HCT116 (cell line): Measurements from ENCODE around the gene PARP6. TPM values are rescaled to one million over a fixed set of nuclear protein-coding genes. Genes with fewer than 3 reads are reported as not detected.

Experiments used
- ATAC-seq: fragments of 200-7000 bp; cut with Tn5 transposase; 2 replicates; pipeline ENCODE4 v1.9.1; 2020; ENCODE audit warnings: mild to moderate bottlenecking, moderate library complexity
- BruUV-seq: library from RNA; stranded (reverse); fragments of 400-500 nt; replicated peaks from 2 replicates; lab custom pipeline; 2021; lab: Mats Ljungman, UMichigan
- CTCF ChIA-PET: fragments of 300-600 bp; sonication (Branson Sonifier 250); formaldehyde crosslinking; loops from one replicate; lab custom pipeline; 2021; ENCODE audit warnings: antibody characterized with exemption; lab: Charles Lee
- POLR2A ChIA-PET: fragments of 300-600, 350-600 bp; sonication (Branson Sonifier 250); formaldehyde crosslinking; loops from one replicate; lab custom pipeline; 2021; ENCODE audit warnings: antibody characterized with exemption; lab: Charles Lee
- RAD21 ChIA-PET, 2 experiments: fragments of 300-600 bp; sonication (Branson Sonifier 250); formaldehyde crosslinking; loops; one replicate each; lab custom pipeline; 2023; ENCODE audit warnings: low total read pairs in 2 of 2; ENCODE audit not compliant: uncharacterized antibody in 2 of 2, unreplicated experiment in 2 of 2, low non-redundant PET in 1 of 2; lab: Charles Lee
- DNase-seq: peaks from one replicate; pipeline ENCODE4 v3.0.0-alpha.2; 2010; ENCODE audit warnings: low read depth, low spot score
- H2AFZ ChIP-seq: fragments of 200-600 bp; shearing (Covaris generic), sonication (generic); 2 replicates; pipeline ENCODE4 v1.6.1; 2017; ENCODE audit warnings: low read depth, mixed run types, mixed read lengths, antibody characterized with exemption, low read length; ENCODE audit not compliant: poor library complexity, severe bottlenecking
- H3K27ac ChIP-seq: 2 replicates; pipeline ENCODE4 v1.5.1; 2012; ENCODE audit warnings: low read depth, low read length
- H3K27me3 ChIP-seq: fragments of 200-600 bp; sonication (generic); 2 replicates; pipeline ENCODE4 v1.6.1; 2016; ENCODE audit warnings: mixed run types, low read length, mixed read lengths; ENCODE audit not compliant: insufficient read depth
- H3K36me3 ChIP-seq, 2 experiments: fragments of 200-500 bp in 1 of 2; fragments of 200-600 bp in 1 of 2; sonication (Bioruptor generic) in 1 of 2; sonication (generic) in 1 of 2; 2 replicates each; pipeline versions ENCODE4 v1.5.1 to v1.6.1; 2014 to 2016; ENCODE audit warnings: low read length in 2 of 2, inconsistent platforms in 1 of 2, mixed read lengths in 1 of 2, mixed run types in 1 of 2; ENCODE audit not compliant: insufficient read depth in 2 of 2, control insufficient read depth in 1 of 2
- H3K4me1 ChIP-seq, 2 experiments: fragments of 200-600 bp in 1 of 2; sonication (generic) in 1 of 2; 2 replicates each; pipeline versions ENCODE4 v1.5.1 to v1.6.1; 2012 to 2017; ENCODE audit warnings: low read length in 2 of 2, inconsistent platforms in 1 of 2, mild to moderate bottlenecking in 1 of 2, mixed read lengths in 1 of 2, mixed run types in 1 of 2, moderate library complexity in 1 of 2; ENCODE audit not compliant: insufficient read depth in 2 of 2, control insufficient read depth in 1 of 2
- H3K4me2 ChIP-seq: fragments of 200-600 bp; sonication (generic); 2 replicates; pipeline ENCODE4 v1.6.1; 2017; ENCODE audit warnings: mixed run types, low read length, mixed read lengths
- H3K4me3 ChIP-seq, 2 experiments: fragments of 200-600 bp in 1 of 2; sonication (generic) in 1 of 2; replicated peaks in 1 of 2; 2 replicates each; pipeline ENCODE4 v1.5.1; 2011 to 2016; ENCODE audit warnings: low read length in 2 of 2, control low read depth in 1 of 2, low read depth in 1 of 2, mild to moderate bottlenecking in 1 of 2, mixed read lengths in 1 of 2, mixed run types in 1 of 2
- H3K79me2 ChIP-seq: fragments of 200-600 bp; sonication (generic); 2 replicates; pipeline ENCODE4 v1.6.1; 2017; ENCODE audit warnings: mild to moderate bottlenecking, mixed run types, low read length, moderate library complexity, mixed read lengths; ENCODE audit not compliant: insufficient read depth
- H3K9ac ChIP-seq: fragments of 200-600 bp; sonication (generic); 2 replicates; pipeline ENCODE4 v1.6.1; 2016; ENCODE audit warnings: low read length, mixed read lengths
- H3K9me2 ChIP-seq: fragments of 200-600 bp; sonication (generic), shearing (Covaris generic); 2 replicates; pipeline ENCODE4 v1.6.1; 2017; ENCODE audit warnings: mixed run types, mild to moderate bottlenecking, moderate library complexity; ENCODE audit not compliant: insufficient read depth
- H3K9me3 ChIP-seq, 2 experiments: fragments of 200-500 bp in 1 of 2; fragments of 200-600 bp in 1 of 2; sonication (Bioruptor generic) in 1 of 2; sonication (generic) in 1 of 2; 2 replicates each; pipeline ENCODE4 v1.6.1; 2014 to 2017; ENCODE audit warnings: low read length in 2 of 2, mixed read lengths in 2 of 2, inconsistent platforms in 1 of 2, low read depth in 1 of 2, mild to moderate bottlenecking in 1 of 2, mixed run types in 1 of 2, moderate library complexity in 1 of 2; ENCODE audit not compliant: control insufficient read depth in 1 of 2, insufficient read depth in 1 of 2
- H4K20me1 ChIP-seq: fragments of 200-600 bp; sonication (generic), shearing (Covaris generic); 2 replicates; pipeline ENCODE4 v1.6.1; 2017; ENCODE audit warnings: mixed run types, mild to moderate bottlenecking, moderate library complexity; ENCODE audit not compliant: insufficient read depth
- CEBPB ChIP-seq: IDR thresholded peaks from 2 replicates; pipeline ENCODE4 v1.6.1; 2012; ENCODE audit warnings: low read depth
- ELF1 ChIP-seq: IDR thresholded peaks from 2 replicates; pipeline ENCODE4 v1.6.1; 2012; ENCODE audit warnings: low read depth, borderline replicate concordance
- EZH2 ChIP-seq: fragments of 200-600 bp; sonication (generic); IDR thresholded peaks from 2 replicates; pipeline ENCODE4 v1.6.1; 2017; ENCODE audit warnings: antibody characterized with exemption, mixed run types
- EZH2phosphoT487 ChIP-seq: fragments of 200-600 bp; IDR thresholded peaks from 2 replicates; pipeline ENCODE4 v1.6.1; 2018; ENCODE audit warnings: antibody characterized with exemption, borderline replicate concordance
- POLR2AphosphoS5 ChIP-seq: IDR thresholded peaks from 2 replicates; pipeline ENCODE4 v1.6.1; 2011; ENCODE audit warnings: mild to moderate bottlenecking, low read depth, low read length, moderate library complexity
- RAD21 ChIP-seq: IDR thresholded peaks from 2 replicates; pipeline ENCODE4 v1.6.1; 2012; ENCODE audit warnings: low read depth, mild to moderate bottlenecking
- SP1 ChIP-seq: IDR thresholded peaks from 2 replicates; pipeline ENCODE4 v1.6.1; 2012; ENCODE audit warnings: low read depth
- TCF7L2 ChIP-seq: IDR thresholded peaks from 2 replicates; pipeline ENCODE4 v1.7.0; 2011; ENCODE audit warnings: borderline replicate concordance, inconsistent platforms; ENCODE audit not compliant: insufficient read depth, insufficient read length; ENCODE audit errors: extremely low read depth
- YY1 ChIP-seq: IDR thresholded peaks from 2 replicates; pipeline ENCODE4 v1.6.1; 2011; ENCODE audit warnings: low read length, low read depth, moderate library complexity, mild to moderate bottlenecking; ENCODE audit not compliant: insufficient replicate concordance; ENCODE audit errors: extremely low read depth
- intact Hi-C: fragments of 100-400 bp; cut with micrococcal nuclease; formaldehyde crosslinking; loops from 2 replicates; pipeline ENCODE4 v1.10.0; 2022
- total RNA-seq: library from RNA; stranded (reverse); gene quantifications from one replicate; pipeline ENCODE4 v1.2.1, GENCODE V29; 2021; ENCODE audit not compliant: unreplicated experiment
- TF ChIP-seq, protein P1 (sequence below): IDR thresholded peaks from 2 replicates; pipeline ENCODE4 v1.6.1; 2012; ENCODE audit warnings: low read depth

PARP6 gene
- total RNA-seq, 1 experiment from 2014 or later = 67.9 TPM

DNA sequence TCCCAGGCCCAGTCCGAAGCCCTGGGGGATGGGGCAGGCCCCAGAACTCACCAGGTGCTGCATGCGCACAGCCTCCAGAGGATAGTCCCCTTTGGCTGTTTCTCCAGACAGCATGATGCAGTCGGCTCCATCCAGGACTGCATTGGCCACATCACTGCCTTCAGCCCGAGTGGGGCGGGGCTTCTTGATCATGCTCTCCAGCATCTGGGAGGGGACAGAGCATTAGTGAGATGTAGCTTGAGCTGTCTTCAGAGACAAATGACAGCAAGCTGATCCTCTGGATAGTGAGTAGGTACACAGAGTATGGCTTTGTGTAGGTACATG, 65.7 kb downstream of the PARP6 start:
- no peaks in the 10 kb centered on the region for H3K4me1 ChIP-seq
- BruUV-seq = no TSS peak
- DNase-seq = no peak
- no peaks in the 10 kb centered on the region for H3K27me3 ChIP-seq
- H3K27ac ChIP-seq = no peak overlapping the region
- intact Hi-C loops = no loop called here
- peaks cover 93 to 98% of the 10 kb centered on the region in 2 experiments for H3K36me3 ChIP-seq
- peaks cover 36% of the 10 kb centered on the region; the same call in 1 of the 2 replicates for H4K20me1 ChIP-seq
- ChIA-PET CTCF (no interaction called here), RAD21 (no interaction called here), POLR2A (interaction anchor here (1.5 kb wide), 1 partner anchor 9 kb away, joined by 3 read pairs; the partner anchor contains the start of gene GRAMD2A)
- H3K9me3 ChIP-seq = no peaks in the 10 kb centered on the region
- no peak overlapping the region for H3K9ac ChIP-seq
- H3K9me2 ChIP-seq = no peaks in the 10 kb centered on the region
- TF ChIP-seq POLR2AphosphoS5 = peak; percentile 33; the same call in 1 of the 2 replicates
- no peak for TF ChIP-seq YY1
- TF ChIP-seq CEBPB = no peak
- TF ChIP-seq RAD21 = no peak
- TF ChIP-seq EZH2phosphoT487 = no peak
- TF ChIP-seq SP1 = no peak
- TF ChIP-seq ELF1 = no peak
- H3K79me2 ChIP-seq = peaks cover 92% of the 10 kb centered on the region
- H2AFZ ChIP-seq = no peak overlapping the region
- 0 out of 2 replicates have a peak, but pooled peaks have one; percentile 21 for ATAC-seq
- H3K4me3 ChIP-seq = no peak overlapping the region
- H3K4me2 ChIP-seq = no peak overlapping the region

DNA sequence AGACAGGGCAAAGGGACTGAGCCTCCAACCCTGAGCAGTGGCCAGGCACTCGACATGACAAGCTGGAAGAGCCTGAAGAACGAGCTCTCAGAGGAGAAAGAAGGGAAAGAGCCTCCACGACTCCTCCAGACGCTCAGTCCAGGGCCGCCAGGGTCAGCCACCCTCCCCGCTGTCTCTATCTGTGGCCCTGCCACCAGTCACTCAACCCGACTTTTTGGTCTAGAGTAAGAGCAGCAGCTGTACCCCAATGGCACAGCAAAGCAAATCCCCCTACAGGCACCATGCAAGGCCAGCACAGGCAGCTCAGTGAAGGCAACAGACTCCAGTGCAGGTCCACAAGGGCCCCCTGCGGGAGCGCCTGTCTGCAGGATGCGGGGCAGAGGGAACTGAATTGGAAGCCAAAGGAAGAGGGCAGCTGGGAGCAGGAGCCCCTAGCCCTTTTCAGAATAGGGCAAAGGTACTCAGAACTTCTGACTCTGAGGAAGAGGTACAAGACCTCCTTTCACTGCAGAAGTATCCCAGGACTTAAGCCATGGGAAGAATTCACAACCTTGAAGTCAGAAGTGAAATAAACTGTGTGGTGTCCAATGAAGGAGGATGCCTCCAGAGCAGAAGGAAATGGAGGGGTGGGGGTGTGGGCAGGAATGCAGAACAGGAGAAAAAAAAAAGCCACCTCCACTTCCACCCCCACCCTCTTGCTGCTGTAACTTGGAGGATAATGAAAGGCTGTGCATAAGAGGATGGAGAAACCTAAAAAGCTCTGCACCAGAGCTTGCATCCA, 66.3 kb downstream of the PARP6 start:
- Histone ChIP-seq H3K4me2 (no peak overlapping the region), H3K27me3 (no peaks in the 10 kb centered on the region), H3K4me3 (no peak overlapping the region), H4K20me1 (peaks cover 40% of the 10 kb centered on the region; the same call in 1 of the 2 replicates), H3K4me1 (no peaks in the 10 kb centered on the region), H3K9ac (no peak overlapping the region), H3K9me3 (no peaks in the 10 kb centered on the region), H3K36me3 (peaks cover 91 to 98% of the 10 kb centered on the region in 2 experiments), H3K9me2 (no peaks in the 10 kb centered on the region), H2AFZ (no peak overlapping the region), H3K27ac (peak overlapping the region; percentile 16; the same call in 1 of the 2 replicates), H3K79me2 (peaks cover 86% of the 10 kb centered on the region)
- intact Hi-C loops = no loop called here
- BruUV-seq = TSS peak; percentile 15
- ChIA-PET RAD21 (interaction anchor here in 1 of 2 experiments (0.6 kb wide), 1 partner anchor 107 kb away, joined by 3 read pairs; no protein-coding TSS in a partner anchor), POLR2A (interaction anchor here (0.8 to 1.5 kb wide), 2 partner anchors 8 to 25 kb away, joined by 3 read pairs; partner anchors contain the start of genes GRAMD2A and PKM), CTCF (no interaction called here)
- TF ChIP-seq, protein P1, sequence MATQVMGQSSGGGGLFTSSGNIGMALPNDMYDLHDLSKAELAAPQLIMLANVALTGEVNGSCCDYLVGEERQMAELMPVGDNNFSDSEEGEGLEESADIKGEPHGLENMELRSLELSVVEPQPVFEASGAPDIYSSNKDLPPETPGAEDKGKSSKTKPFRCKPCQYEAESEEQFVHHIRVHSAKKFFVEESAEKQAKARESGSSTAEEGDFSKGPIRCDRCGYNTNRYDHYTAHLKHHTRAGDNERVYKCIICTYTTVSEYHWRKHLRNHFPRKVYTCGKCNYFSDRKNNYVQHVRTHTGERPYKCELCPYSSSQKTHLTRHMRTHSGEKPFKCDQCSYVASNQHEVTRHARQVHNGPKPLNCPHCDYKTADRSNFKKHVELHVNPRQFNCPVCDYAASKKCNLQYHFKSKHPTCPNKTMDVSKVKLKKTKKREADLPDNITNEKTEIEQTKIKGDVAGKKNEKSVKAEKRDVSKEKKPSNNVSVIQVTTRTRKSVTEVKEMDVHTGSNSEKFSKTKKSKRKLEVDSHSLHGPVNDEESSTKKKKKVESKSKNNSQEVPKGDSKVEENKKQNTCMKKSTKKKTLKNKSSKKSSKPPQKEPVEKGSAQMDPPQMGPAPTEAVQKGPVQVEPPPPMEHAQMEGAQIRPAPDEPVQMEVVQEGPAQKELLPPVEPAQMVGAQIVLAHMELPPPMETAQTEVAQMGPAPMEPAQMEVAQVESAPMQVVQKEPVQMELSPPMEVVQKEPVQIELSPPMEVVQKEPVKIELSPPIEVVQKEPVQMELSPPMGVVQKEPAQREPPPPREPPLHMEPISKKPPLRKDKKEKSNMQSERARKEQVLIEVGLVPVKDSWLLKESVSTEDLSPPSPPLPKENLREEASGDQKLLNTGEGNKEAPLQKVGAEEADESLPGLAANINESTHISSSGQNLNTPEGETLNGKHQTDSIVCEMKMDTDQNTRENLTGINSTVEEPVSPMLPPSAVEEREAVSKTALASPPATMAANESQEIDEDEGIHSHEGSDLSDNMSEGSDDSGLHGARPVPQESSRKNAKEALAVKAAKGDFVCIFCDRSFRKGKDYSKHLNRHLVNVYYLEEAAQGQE = no peak
- TF ChIP-seq RAD21 (no peak), EZH2 (no peak), YY1 (no peak), TCF7L2 (no peak)
- no peak for DNase-seq
- no peak for ATAC-seq
